SK-N-SH treated with all-trans-retinoic acid at 6 μM for 48 hours (cell line): ENCODE data around the gene TK1.

Experiments used
- BACH2 ChIP-seq: fragments of 250-450 bp; sonication (Bioruptor Pico); IDR thresholded peaks from 2 replicates; pipeline ENCODE4 v1.9.0; 2021; ENCODE audit warnings: mild to moderate bottlenecking, borderline replicate concordance
- CSDC2 ChIP-seq: fragments of 250-450 bp; sonication (Bioruptor Pico); IDR thresholded peaks from 2 replicates; pipeline ENCODE4 v1.5.0; 2020; ENCODE audit warnings: mild to moderate bottlenecking, moderate library complexity
- ESRRG ChIP-seq: fragments of 250-450 bp; sonication (Bioruptor Pico); IDR thresholded peaks from 2 replicates; pipeline ENCODE4 v1.6.1; 2021; ENCODE audit warnings: mild to moderate bottlenecking
- ISL1 ChIP-seq: fragments of 250-450 bp; sonication (Bioruptor Pico); IDR thresholded peaks from 2 replicates; pipeline ENCODE4 v2.1.2; 2022; ENCODE audit warnings: mild to moderate bottlenecking, moderate library complexity
- RARB ChIP-seq: fragments of 250-450 bp; sonication (Bioruptor Pico); IDR thresholded peaks from 2 replicates; pipeline ENCODE4 v1.8.0; 2021; ENCODE audit warnings: mild to moderate bottlenecking, moderate library complexity
- TCF4 ChIP-seq: fragments of 250-450 bp; sonication (Bioruptor Pico); IDR thresholded peaks from 2 replicates; pipeline ENCODE4 v1.8.0; 2021; ENCODE audit warnings: mild to moderate bottlenecking, moderate library complexity, borderline replicate concordance
- ZC3H10 ChIP-seq: fragments of 250-450 bp; sonication (Bioruptor Pico); IDR thresholded peaks from 2 replicates; pipeline ENCODE4 v1.5.1; 2021; ENCODE audit warnings: mild to moderate bottlenecking, moderate library complexity
- ZNF565 ChIP-seq: fragments of 450-650 bp; formaldehyde crosslinking; conservative IDR thresholded peaks from 2 replicates; pipeline ENCODE4 v1.5.0; 2020; ENCODE audit warnings: low read depth, mild to moderate bottlenecking, moderate library complexity
- TF ChIP-seq, protein P1 (sequence below): fragments of 250-450 bp; sonication (Bioruptor Pico); IDR thresholded peaks from 2 replicates; pipeline ENCODE4 v1.5.0; 2020; ENCODE audit warnings: mild to moderate bottlenecking, moderate library complexity
- TF ChIP-seq, protein P2 (sequence below): fragments of 250-450 bp; sonication (Bioruptor Pico); IDR thresholded peaks from 2 replicates; pipeline ENCODE4 v1.5.1; 2020; ENCODE audit warnings: low read depth, mild to moderate bottlenecking, moderate library complexity
- TF ChIP-seq, protein P3 (sequence below): fragments of 250-450 bp; sonication (Bioruptor Pico); IDR thresholded peaks from 2 replicates; pipeline ENCODE4 v1.5.1; 2021; ENCODE audit warnings: mild to moderate bottlenecking, moderate library complexity

DNA sequence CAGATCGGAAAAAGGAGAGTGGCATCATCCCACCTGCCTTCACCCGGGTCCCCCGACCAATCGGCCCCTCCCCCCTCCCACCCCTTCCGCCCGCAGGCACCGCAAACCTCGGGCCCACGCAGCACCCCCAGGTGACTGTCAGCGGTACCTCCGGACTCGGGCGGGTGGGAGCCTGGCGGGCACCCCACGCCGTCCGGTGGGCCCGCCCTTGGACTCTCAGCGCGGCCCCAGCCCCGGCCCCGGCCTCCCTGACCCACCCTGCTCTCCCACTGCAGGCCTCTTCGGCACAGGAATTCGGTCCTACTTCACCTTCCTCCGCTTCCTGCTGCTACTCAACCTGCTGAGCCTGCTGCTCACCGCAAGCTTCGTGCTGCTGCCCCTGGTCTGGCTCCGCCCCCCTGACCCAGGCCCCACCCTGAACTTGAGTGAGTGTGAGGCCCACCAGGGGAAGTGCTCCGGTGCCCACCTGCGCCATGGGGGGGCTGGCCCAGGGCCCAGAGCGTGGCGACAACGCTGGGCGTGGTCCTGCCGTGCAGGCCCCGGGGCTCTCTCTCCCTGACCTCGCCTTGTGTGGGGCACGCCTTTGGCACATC lies 54.7 kb downstream of the TK1 start:
- TF ChIP-seq ZC3H10 (CRISPR knock-in tag) (no peak), BACH2 (CRISPR knock-in tag) (no peak), TCF4 (no peak), ISL1 (CRISPR knock-in tag) (no peak), RARB (CRISPR knock-in tag) (no peak), CSDC2 (no peak), ESRRG (CRISPR knock-in tag) (no peak), ZNF565 (CRISPR knock-in tag) (no peak)
- TF ChIP-seq, protein P1, sequence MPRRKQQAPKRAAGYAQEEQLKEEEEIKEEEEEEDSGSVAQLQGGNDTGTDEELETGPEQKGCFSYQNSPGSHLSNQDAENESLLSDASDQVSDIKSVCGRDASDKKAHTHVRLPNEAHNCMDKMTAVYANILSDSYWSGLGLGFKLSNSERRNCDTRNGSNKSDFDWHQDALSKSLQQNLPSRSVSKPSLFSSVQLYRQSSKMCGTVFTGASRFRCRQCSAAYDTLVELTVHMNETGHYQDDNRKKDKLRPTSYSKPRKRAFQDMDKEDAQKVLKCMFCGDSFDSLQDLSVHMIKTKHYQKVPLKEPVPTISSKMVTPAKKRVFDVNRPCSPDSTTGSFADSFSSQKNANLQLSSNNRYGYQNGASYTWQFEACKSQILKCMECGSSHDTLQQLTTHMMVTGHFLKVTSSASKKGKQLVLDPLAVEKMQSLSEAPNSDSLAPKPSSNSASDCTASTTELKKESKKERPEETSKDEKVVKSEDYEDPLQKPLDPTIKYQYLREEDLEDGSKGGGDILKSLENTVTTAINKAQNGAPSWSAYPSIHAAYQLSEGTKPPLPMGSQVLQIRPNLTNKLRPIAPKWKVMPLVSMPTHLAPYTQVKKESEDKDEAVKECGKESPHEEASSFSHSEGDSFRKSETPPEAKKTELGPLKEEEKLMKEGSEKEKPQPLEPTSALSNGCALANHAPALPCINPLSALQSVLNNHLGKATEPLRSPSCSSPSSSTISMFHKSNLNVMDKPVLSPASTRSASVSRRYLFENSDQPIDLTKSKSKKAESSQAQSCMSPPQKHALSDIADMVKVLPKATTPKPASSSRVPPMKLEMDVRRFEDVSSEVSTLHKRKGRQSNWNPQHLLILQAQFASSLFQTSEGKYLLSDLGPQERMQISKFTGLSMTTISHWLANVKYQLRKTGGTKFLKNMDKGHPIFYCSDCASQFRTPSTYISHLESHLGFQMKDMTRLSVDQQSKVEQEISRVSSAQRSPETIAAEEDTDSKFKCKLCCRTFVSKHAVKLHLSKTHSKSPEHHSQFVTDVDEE (CRISPR knock-in tag): no peak
- TF ChIP-seq, protein P2, sequence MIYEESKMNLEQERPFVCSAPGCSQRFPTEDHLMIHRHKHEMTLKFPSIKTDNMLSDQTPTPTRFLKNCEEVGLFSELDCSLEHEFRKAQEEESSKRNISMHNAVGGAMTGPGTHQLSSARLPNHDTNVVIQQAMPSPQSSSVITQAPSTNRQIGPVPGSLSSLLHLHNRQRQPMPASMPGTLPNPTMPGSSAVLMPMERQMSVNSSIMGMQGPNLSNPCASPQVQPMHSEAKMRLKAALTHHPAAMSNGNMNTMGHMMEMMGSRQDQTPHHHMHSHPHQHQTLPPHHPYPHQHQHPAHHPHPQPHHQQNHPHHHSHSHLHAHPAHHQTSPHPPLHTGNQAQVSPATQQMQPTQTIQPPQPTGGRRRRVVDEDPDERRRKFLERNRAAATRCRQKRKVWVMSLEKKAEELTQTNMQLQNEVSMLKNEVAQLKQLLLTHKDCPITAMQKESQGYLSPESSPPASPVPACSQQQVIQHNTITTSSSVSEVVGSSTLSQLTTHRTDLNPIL: no peak
- TF ChIP-seq, protein P3, sequence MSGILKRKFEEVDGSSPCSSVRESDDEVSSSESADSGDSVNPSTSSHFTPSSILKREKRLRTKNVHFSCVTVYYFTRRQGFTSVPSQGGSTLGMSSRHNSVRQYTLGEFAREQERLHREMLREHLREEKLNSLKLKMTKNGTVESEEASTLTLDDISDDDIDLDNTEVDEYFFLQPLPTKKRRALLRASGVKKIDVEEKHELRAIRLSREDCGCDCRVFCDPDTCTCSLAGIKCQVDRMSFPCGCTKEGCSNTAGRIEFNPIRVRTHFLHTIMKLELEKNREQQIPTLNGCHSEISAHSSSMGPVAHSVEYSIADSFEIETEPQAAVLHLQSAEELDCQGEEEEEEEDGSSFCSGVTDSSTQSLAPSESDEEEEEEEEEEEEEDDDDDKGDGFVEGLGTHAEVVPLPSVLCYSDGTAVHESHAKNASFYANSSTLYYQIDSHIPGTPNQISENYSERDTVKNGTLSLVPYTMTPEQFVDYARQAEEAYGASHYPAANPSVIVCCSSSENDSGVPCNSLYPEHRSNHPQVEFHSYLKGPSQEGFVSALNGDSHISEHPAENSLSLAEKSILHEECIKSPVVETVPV (CRISPR knock-in tag): no peak
